HG03457 (cell line): ENCODE measurements around the gene NR1H2.
A peak's percentile ranks its signal among the peaks of the same experiment; 100 is the strongest.
"Not testable (repeated sequence)": the region's sequence is repeated elsewhere in the genome, so short reads cannot be mapped to it uniquely, and the experiment has no call there.

Experiments used
- ATAC-seq: cut with Tn5 transposase; IDR thresholded peaks from one replicate; pipeline ENCODE4 v1.9.1; 2021; ENCODE audit warnings: moderate number of reproducible peaks; ENCODE audit not compliant: unreplicated experiment

The NR1H2 gene

GRCh38 chr19:50376166-50377050 lies at the start of gene NR1H2:
Gene NR1H2 (plus strand): TSS chr19:50376457. CDS start chr19:50377606, 1,149 bp downstream.
- peak; percentile 69 for ATAC-seq

- no peak for ATAC-seq
These were observed 49.2 kb upstream of the NR1H2 start for GRCh38 chr19:50327013-50327412.

GRCh38 chr19:50327461-50328223 lies 48.6 kb upstream of the NR1H2 start:
- no peak for ATAC-seq

GRCh38 chr19:50328224-50328872 lies 47.9 kb upstream of the NR1H2 start:
- no peak for ATAC-seq

- no peak for ATAC-seq
These were observed 47.4 kb upstream of the NR1H2 start for GRCh38 chr19:50328873-50329145.

GRCh38 chr19:50329146-50329925 lies 46.9 kb upstream of the NR1H2 start, which contains the start of gene KCNC3:
Gene KCNC3 (minus strand): TSS chr19:50329377. CDS start chr19:50329082, 295 bp downstream.
- ATAC-seq, result no peak

GRCh38 chr19:50329926-50330294 lies 46.3 kb upstream of the NR1H2 start:
- ATAC-seq, result not testable (repeated sequence)

GRCh38 chr19:50330365-50331078 lies 45.7 kb upstream of the NR1H2 start:
- no peak for ATAC-seq

GRCh38 chr19:50331221-50331993 lies 44.9 kb upstream of the NR1H2 start:
- no peak for ATAC-seq

- ATAC-seq, result no peak
These were observed 44.3 kb upstream of the NR1H2 start for GRCh38 chr19:50331994-50332243.

GRCh38 chr19:50332244-50333038 lies 43.8 kb upstream of the NR1H2 start:
- no peak for ATAC-seq

GRCh38 chr19:50333235-50333736 lies 43.0 kb upstream of the NR1H2 start:
- ATAC-seq, result peak; percentile 37

GRCh38 chr19:50333737-50334617 lies 42.3 kb upstream of the NR1H2 start:
- ATAC-seq, result peak; percentile 12

GRCh38 chr19:50334741-50335421 lies 41.4 kb upstream of the NR1H2 start:
- ATAC-seq, result no peak

GRCh38 chr19:50337031-50337430 lies 39.2 kb upstream of the NR1H2 start:
- not testable (repeated sequence) for ATAC-seq

GRCh38 chr19:50340331-50340730 lies 35.9 kb upstream of the NR1H2 start:
- ATAC-seq, result no peak

- peak; percentile 39 for ATAC-seq
These were observed 35.1 kb upstream of the NR1H2 start for GRCh38 chr19:50341091-50341564.
